Testis (tissue), 2 donors: ENCODE measurements around the gene LPP.

ENCODE experiments used
- CTCF ChIP-seq, 3 experiments: fragments of 450-650 bp in 2 of 3; fragments of 200-600 bp in 1 of 3; sonication (generic) in 1 of 3; IDR thresholded peaks; one replicate each; pipeline ENCODE4 v1.5.1; 2016 to 2019; ENCODE audit warnings: antibody characterized with exemption in 3 of 3, mild to moderate bottlenecking in 2 of 3, moderate library complexity in 1 of 3
- POLR2A ChIP-seq: fragments of 450-650 bp; IDR thresholded peaks from one replicate; pipeline ENCODE4 v1.6.1; 2017; ENCODE audit warnings: antibody characterized with exemption, mild to moderate bottlenecking, moderate library complexity

- TF ChIP-seq CTCF (IDR thresholded peaks at IDR 0.05) (no peak), POLR2A (no peak)
Measured at GRCh38 chr3:188391592-188391991, 237.6 kb downstream of the LPP start.
